ENCODE results near the gene FAM219B.
"Not testable (repeated sequence)": the region's sequence is repeated elsewhere in the genome, so short reads cannot be mapped to it uniquely, and the experiment has no call there.

FAM219B gene

DNA sequence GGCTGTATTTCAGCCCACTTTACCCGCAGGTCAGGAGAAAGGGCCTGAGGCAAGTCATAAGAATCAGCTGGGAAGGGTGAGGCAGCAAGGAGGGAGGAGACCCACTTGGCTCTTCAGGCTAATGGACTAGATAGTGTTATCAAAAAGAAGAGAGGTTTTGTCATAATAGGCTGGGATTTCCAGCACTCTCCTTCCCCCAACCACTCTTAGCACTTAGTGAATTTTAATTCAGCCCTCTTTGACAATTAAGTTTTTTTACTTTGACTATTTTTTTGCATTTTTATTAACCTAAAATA, 16.0 kb downstream of the FAM219B start:
- Histone ChIP-seq H3K4me3 (ENCODE audit: low read length in 2 of 2) (peak overlapping the region; percentile 85 to 99), H3K9ac (ENCODE audit: low read length in 2 of 2) (peak overlapping the region; percentile 92 to 94), H3K27me3 (ENCODE audit: control insufficient read depth in 1 of 2, insufficient read depth in 2 of 2, low read length in 2 of 2) (no peaks in the 10 kb centered on the region), H3K27ac (ENCODE audit: low read length) (peak overlapping the region; percentile 55), H3K4me1 (ENCODE audit: control insufficient read depth, insufficient read depth, low read length) (peaks cover 22% of the 10 kb centered on the region), H3K36me3 (ENCODE audit: control insufficient read depth in 2 of 2, insufficient read depth in 2 of 2, low read length in 2 of 2) (peaks cover 15 to 20% of the 10 kb centered on the region in 2 donors), H3K9me3 (ENCODE audit: control insufficient read depth in 2 of 2, low read length in 2 of 2) (no peaks in the 10 kb centered on the region)

DNA sequence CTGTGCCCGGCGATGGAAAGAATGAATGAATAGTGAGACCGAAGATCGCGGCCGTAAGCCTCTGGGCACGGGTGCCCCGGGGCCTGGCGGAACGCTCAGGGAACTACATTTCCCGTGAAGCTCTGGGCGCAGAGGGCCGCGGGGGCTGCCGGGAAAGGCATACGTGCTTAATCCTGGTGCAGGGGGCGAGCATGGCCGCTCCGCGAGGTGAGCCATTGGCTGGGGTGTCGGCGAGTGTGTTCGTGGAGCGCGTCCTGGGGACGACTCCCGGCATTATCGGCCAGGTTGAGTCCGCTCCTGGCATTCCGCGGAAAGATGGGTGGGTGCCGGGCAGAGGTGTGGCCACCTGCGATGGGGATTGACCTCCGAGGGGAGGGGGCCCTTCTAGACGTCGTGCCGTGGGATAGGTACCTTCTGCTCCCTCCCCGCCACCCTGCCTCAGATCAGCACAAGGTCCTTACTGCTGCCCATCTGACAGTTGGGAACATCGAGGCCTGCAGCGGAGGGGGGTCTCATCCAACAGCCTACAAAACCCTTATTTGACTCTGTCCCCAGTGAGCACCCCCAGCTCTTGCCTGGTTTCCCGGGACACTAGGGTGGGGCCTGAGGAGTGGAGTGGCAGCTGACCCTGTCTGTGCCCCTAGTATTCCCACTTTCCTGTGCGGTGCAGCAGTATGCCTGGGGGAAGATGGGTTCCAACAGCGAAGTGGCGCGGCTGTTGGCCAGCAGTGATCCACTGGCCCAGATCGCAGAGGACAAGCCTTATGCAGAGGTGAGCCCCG, 16.6 kb downstream of the FAM219B start, which contains the start of gene MPI:
Gene MPI, plus strand, starts transcription at position 160 of the 782 bp plus-strand sequence. Its CDS starts 32 bp downstream, at position 192.
- peak within 1 kb of the TSS; percentile 92 to 94 for H3K9ac ChIP-seq (ENCODE audit: low read length in 2 of 2)
- peak within 1 kb of the TSS; percentile 85 to 99 for H3K4me3 ChIP-seq (ENCODE audit: low read length in 2 of 2)
- H3K9me3 ChIP-seq (ENCODE audit: control insufficient read depth in 2 of 2, low read length in 2 of 2), result no peaks in the 10 kb centered on the region
- H3K27ac ChIP-seq (ENCODE audit: low read length), result peak within 1 kb of the TSS; percentile 55
- peaks cover 15 to 20% of the 10 kb centered on the region in 2 donors for H3K36me3 ChIP-seq (ENCODE audit: control insufficient read depth in 2 of 2, insufficient read depth in 2 of 2, low read length in 2 of 2)
- peaks cover 22% of the 10 kb centered on the region for H3K4me1 ChIP-seq (ENCODE audit: control insufficient read depth, insufficient read depth, low read length)
- no peaks in the 10 kb centered on the region for H3K27me3 ChIP-seq (ENCODE audit: control insufficient read depth in 1 of 2, insufficient read depth in 2 of 2, low read length in 2 of 2)

DNA sequence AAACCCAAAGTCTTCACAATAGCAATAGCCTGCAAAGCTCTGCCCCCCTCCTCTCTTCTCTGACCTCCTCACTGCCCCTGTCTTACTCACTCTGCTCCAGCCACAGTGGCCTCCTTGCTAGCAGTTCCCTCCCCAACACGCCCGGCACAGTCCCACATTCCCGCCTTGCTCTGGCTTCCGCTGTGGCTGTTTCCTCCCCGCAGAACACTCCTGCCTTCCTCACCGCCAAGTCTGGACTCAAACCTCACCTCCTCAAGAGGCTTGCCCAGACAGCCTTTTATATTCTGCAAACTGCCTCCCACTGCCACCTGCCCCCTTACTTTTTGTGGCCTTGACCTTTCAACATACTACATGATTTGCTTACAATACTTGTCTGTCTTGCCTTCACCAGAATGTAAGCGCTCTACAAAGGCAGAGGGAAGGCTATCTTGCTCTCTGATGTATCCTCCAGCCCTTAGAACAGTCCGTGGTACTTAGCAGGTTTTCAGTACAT, 17.2 kb downstream of the FAM219B start:
- H3K9me3 ChIP-seq (ENCODE audit: control insufficient read depth in 2 of 2, low read length in 2 of 2), result no peaks in the 10 kb centered on the region
- no peaks in the 10 kb centered on the region for H3K27me3 ChIP-seq (ENCODE audit: control insufficient read depth in 1 of 2, insufficient read depth in 2 of 2, low read length in 2 of 2)
- peaks cover 22% of the 10 kb centered on the region for H3K4me1 ChIP-seq (ENCODE audit: control insufficient read depth, insufficient read depth, low read length)
- peak overlapping the region; percentile 85 to 99 for H3K4me3 ChIP-seq (ENCODE audit: low read length in 2 of 2)
- H3K9ac ChIP-seq (ENCODE audit: low read length in 2 of 2), result peak overlapping the region; percentile 92 to 94
- H3K27ac ChIP-seq (ENCODE audit: low read length), result peak overlapping the region; percentile 55
- peaks cover 15 to 20% of the 10 kb centered on the region in 2 donors for H3K36me3 ChIP-seq (ENCODE audit: control insufficient read depth in 2 of 2, insufficient read depth in 2 of 2, low read length in 2 of 2)

DNA sequence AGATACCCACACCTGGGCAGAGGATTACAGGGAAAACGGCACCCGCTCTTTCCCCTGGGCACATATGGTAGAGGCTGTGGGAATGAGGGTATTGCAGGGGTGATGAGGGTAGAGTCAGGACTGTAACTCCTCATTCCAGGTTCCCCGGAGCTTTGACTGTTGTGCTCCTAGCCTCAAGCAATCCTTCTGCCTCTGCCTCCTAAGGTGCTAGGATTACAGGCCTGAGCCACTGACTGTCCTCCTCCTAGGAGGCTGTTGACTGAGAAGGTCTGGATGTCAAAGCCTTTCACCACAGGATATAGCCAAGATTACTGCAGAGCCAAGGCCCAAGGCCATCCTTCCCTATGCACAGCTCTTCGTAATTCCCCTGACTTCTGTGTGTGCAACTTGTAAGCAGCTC, 17.9 kb downstream of the FAM219B start:
- Histone ChIP-seq H3K4me1 (ENCODE audit: control insufficient read depth, insufficient read depth, low read length) (peaks cover 22% of the 10 kb centered on the region), H3K27me3 (ENCODE audit: control insufficient read depth in 1 of 2, insufficient read depth in 2 of 2, low read length in 2 of 2) (no peaks in the 10 kb centered on the region), H3K9ac (ENCODE audit: low read length in 2 of 2) (peak overlapping the region in 1 of 2 donors; percentile 51), H3K4me3 (ENCODE audit: low read length in 2 of 2) (peak overlapping the region in 1 of 2 donors; percentile 99), H3K27ac (ENCODE audit: low read length) (no peak overlapping the region), H3K36me3 (ENCODE audit: control insufficient read depth in 2 of 2, insufficient read depth in 2 of 2, low read length in 2 of 2) (peaks cover 15 to 20% of the 10 kb centered on the region in 2 donors), H3K9me3 (ENCODE audit: control insufficient read depth in 2 of 2, low read length in 2 of 2) (no peaks in the 10 kb centered on the region)

DNA sequence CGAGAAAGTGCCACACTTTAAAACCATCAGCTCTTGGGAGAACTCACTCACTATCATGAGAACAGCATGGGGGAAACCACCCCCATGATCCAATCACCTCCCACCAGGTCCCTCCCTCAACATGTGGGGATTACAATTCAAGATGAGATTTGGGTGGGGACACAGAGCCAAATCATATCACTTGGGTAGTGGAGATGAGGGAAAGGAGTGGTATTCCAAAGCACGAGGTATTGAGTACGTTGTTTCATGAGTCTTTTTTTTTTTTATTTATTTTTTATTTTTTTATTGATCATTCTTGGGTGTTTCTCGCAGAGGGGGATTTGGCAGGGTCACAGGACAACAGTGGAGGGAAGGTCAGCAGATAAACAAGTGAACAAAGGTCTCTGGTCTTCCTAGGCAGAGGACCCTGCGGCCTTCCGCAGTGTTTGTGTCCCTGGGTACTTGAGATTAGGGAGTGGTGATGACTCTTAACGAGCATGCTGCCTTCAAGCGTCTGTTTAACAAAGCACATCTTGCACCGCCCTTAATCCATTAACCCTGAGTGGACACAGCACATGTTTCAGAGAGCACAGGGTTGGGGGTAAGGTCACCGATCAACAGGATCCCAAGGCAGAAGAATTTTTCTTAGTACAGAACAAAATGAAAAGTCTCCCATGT, 19.0 kb downstream of the FAM219B start:
- not testable (repeated sequence) for H3K9ac ChIP-seq (ENCODE audit: low read length in 2 of 2); H3K27ac ChIP-seq (ENCODE audit: low read length); H3K4me3 ChIP-seq (ENCODE audit: low read length in 2 of 2); H3K27me3 ChIP-seq (ENCODE audit: control insufficient read depth in 1 of 2, insufficient read depth in 2 of 2, low read length in 2 of 2); H3K9me3 ChIP-seq (ENCODE audit: control insufficient read depth in 2 of 2, low read length in 2 of 2)
- Histone ChIP-seq H3K4me1 (ENCODE audit: control insufficient read depth, insufficient read depth, low read length) (peaks cover 21% of the 10 kb centered on the region), H3K36me3 (ENCODE audit: control insufficient read depth in 2 of 2, insufficient read depth in 2 of 2, low read length in 2 of 2) (peaks cover 5 to 11% of the 10 kb centered on the region in 2 donors)

DNA sequence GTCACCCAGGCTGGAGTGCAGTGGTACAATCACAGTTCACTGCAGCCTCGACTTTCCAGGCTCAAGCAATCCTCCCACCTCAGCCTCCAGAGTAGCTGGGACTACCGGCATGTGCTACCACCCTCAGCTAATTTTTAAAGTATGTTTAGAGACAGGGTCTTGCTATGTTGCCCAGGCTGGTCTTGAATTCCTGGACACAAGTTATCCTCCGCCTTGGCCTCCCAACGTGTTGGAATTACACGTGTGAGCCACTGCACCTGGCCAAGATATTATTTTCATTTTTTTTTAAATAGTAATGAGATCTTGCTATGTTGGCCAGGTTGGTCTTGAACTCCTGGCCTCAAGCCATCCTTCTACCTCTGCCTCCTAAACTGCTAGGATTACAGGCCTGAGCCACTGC, 21.2 kb downstream of the FAM219B start:
- Histone ChIP-seq H3K9ac (ENCODE audit: low read length in 2 of 2) (no peak overlapping the region), H3K27ac (ENCODE audit: low read length) (no peak overlapping the region), H3K4me3 (ENCODE audit: low read length in 2 of 2) (no peak overlapping the region), H3K36me3 (ENCODE audit: control insufficient read depth in 2 of 2, insufficient read depth in 2 of 2, low read length in 2 of 2) (no peaks in the 10 kb centered on the region), H3K9me3 (ENCODE audit: control insufficient read depth in 2 of 2, low read length in 2 of 2) (no peaks in the 10 kb centered on the region), H3K27me3 (ENCODE audit: control insufficient read depth in 1 of 2, insufficient read depth in 2 of 2, low read length in 2 of 2) (no peaks in the 10 kb centered on the region), H3K4me1 (ENCODE audit: control insufficient read depth, insufficient read depth, low read length) (peaks cover 17% of the 10 kb centered on the region)

DNA sequence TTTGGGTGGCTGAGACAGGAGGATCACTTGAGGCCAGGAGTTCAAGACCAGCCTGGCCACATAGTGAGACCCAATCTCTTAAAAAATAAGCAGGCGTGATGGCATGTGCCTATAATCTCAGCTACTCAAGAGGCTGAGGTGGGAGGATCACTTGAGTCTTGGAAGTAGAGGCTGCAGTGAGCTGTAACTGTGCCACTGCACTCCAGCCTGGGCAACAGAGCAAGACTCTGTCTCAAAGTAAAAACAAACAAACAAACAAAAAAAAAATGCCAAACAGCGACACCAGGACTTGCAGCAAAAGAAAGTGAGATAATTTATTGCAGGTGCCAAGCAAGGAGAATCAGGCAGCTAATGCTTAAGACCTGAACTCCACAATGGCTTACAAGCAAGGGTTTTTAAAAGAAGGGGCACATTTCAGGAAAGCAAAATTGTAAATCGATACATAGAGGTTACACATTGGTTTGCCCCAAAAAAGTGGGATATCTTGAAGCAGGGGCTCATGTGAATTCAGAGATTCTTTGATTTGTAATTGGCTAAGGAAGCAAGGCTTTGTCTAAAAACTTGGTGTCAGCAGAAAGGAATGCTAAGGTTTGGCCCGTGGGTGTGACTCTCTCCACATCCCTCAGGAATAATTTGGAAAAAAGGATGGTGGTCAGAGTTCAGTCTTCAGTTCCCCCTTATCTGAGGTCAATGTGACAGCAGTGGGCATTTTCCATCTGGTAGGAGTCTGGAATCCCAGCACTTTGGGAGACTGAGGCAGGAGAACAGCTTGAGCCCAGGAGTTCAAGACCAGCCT, 22.0 kb downstream of the FAM219B start:
- no peaks in the 10 kb centered on the region for H3K36me3 ChIP-seq (ENCODE audit: control insufficient read depth in 2 of 2, insufficient read depth in 2 of 2, low read length in 2 of 2)
- H3K27me3 ChIP-seq (ENCODE audit: control insufficient read depth in 1 of 2, insufficient read depth in 2 of 2, low read length in 2 of 2), result no peaks in the 10 kb centered on the region
- no peak overlapping the region for H3K27ac ChIP-seq (ENCODE audit: low read length)
- H3K9ac ChIP-seq (ENCODE audit: low read length in 2 of 2), result no peak overlapping the region
- no peaks in the 10 kb centered on the region for H3K9me3 ChIP-seq (ENCODE audit: control insufficient read depth in 2 of 2, low read length in 2 of 2)
- H3K4me3 ChIP-seq (ENCODE audit: low read length in 2 of 2), result no peak overlapping the region
- H3K4me1 ChIP-seq (ENCODE audit: control insufficient read depth, insufficient read depth, low read length), result peaks cover 10% of the 10 kb centered on the region

DNA sequence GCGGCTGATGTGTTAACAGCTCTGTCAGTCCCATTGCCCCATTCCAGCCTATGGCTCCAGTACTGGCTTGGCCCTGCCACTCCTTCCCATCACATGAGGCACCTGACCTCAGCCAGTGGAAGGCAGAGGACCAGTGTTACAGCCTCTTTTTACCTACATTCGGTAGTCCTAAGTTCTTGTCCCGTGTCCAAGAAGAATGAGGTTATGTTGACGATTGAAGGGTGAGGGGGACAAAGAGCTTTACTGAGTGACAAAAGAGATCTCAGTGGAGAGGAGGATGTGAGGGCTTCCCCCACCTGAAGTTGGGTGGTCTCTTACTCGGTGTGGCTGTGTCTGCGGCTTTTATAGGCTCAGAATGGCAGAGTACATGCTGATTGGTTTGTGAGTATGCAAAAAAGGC, 24.1 kb downstream of the FAM219B start:
- Histone ChIP-seq H3K27me3 (ENCODE audit: control insufficient read depth in 1 of 2, insufficient read depth in 2 of 2, low read length in 2 of 2) (no peaks in the 10 kb centered on the region), H3K36me3 (ENCODE audit: control insufficient read depth in 2 of 2, insufficient read depth in 2 of 2, low read length in 2 of 2) (no peaks in the 10 kb centered on the region), H3K4me1 (ENCODE audit: control insufficient read depth, insufficient read depth, low read length) (no peaks in the 10 kb centered on the region), H3K9me3 (ENCODE audit: control insufficient read depth in 2 of 2, low read length in 2 of 2) (no peaks in the 10 kb centered on the region), H3K4me3 (ENCODE audit: low read length in 2 of 2) (no peak overlapping the region), H3K9ac (ENCODE audit: low read length in 2 of 2) (no peak overlapping the region), H3K27ac (ENCODE audit: low read length) (no peak overlapping the region)

DNA sequence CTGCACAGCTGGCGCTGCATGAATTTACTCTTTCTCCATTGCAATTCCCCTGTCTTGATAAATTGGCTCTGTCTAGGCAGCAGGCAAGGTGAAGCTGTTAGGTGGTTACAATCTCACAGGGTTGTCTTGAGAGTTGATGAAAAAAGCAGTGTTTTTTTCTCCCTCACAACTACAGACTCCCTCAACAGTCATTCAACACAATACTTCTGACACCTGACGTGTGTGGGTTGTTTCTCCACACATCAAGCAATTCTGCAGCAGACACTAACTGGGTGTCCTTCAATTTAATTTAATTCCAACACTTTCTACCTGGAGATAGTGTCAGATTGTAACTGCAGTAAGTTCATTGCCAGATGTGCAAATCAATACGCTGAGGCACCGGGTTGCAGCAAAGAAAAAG, 28.4 kb downstream of the FAM219B start:
- H3K9me3 ChIP-seq (ENCODE audit: control insufficient read depth in 2 of 2, low read length in 2 of 2), result no peaks in the 10 kb centered on the region
- H3K36me3 ChIP-seq (ENCODE audit: control insufficient read depth in 2 of 2, insufficient read depth in 2 of 2, low read length in 2 of 2), result no peaks in the 10 kb centered on the region
- H3K4me1 ChIP-seq (ENCODE audit: control insufficient read depth, insufficient read depth, low read length), result peaks cover 4% of the 10 kb centered on the region
- no peak overlapping the region for H3K4me3 ChIP-seq (ENCODE audit: low read length in 2 of 2)
- H3K27ac ChIP-seq (ENCODE audit: low read length), result no peak overlapping the region
- H3K27me3 ChIP-seq (ENCODE audit: control insufficient read depth in 1 of 2, insufficient read depth in 2 of 2, low read length in 2 of 2), result no peaks in the 10 kb centered on the region
- no peak overlapping the region for H3K9ac ChIP-seq (ENCODE audit: low read length in 2 of 2)

DNA sequence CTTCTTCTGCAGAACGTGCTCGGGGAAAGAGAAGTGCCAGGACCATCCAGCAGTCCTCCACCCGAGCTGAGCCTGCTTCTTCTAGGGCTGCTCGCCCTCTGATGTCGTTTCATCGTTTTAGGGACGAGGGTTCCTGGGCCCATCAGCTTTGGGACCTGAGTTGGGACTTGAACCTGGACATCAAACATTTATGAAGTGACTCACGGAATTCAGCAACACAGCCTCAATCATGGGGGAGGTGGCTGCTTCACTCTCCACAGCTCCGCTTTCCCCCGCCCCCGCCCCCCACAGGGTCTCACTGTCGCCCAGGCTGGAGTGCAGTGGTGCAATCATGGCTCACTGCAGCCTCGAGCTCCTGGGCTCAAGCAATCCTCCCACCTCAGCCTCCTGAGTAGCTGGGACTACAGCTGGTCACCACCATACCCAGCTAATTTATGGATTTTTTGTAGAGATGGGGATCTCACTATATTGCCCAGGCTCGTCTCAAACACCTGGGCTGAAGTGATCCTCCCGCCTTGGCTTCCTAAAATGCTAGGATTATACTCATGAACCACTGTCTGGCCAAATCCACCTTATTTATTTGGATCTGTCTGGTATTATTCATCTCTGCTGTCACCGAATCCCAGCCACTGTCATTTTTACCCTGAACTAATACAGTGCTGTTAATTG, 32.8 kb downstream of the FAM219B start:
- Histone ChIP-seq H3K4me3 (ENCODE audit: low read length in 2 of 2) (peak overlapping the region; percentile 84 to 94), H3K9me3 (ENCODE audit: control insufficient read depth in 2 of 2, low read length in 2 of 2) (no peaks in the 10 kb centered on the region), H3K27ac (ENCODE audit: low read length) (peak overlapping the region; percentile 78)

More for the DNA sequence above, 32.8 kb downstream of the FAM219B start:
- Histone ChIP-seq H3K9ac (ENCODE audit: low read length in 2 of 2) (peak overlapping the region; percentile 73 to 79), H3K4me1 (ENCODE audit: control insufficient read depth, insufficient read depth, low read length) (peaks cover 23% of the 10 kb centered on the region), H3K36me3 (ENCODE audit: control insufficient read depth in 2 of 2, insufficient read depth in 2 of 2, low read length in 2 of 2) (no peaks in the 10 kb centered on the region), H3K27me3 (ENCODE audit: control insufficient read depth in 1 of 2, insufficient read depth in 2 of 2, low read length in 2 of 2) (no peaks in the 10 kb centered on the region)

Data from stomach smooth muscle (tissue), 2 donors.